HEK293 (cell line): Measurements from ENCODE around the gene PPP1R2B.

ENCODE experiments used
- CTCF ChIA-PET: fragments of 350-600 bp; formaldehyde crosslinking; extraction: SDS; loops from one replicate; lab custom pipeline; 2021; ENCODE audit warnings: antibody characterized with exemption; lab: Yijun Ruan, JAX
- POLR2A ChIA-PET: fragments of 300-600 bp; formaldehyde crosslinking; extraction: SDS; loops from one replicate; lab custom pipeline; 2020; ENCODE audit warnings: antibody characterized with exemption, inconsistent platforms; lab: Yijun Ruan, JAX
- H3K27ac ChIP-seq: fragments of 200-500 bp; sonication (Bioruptor generic); 2 replicates; pipeline ENCODE4 v1.5.1; 2014; ENCODE audit warnings: low read depth, low read length, control low read depth, inconsistent platforms; ENCODE audit errors: extremely low read depth
- H3K36me3 ChIP-seq, 2 experiments: fragments of 200-500 bp in 1 of 2; sonication (Bioruptor generic) in 1 of 2; 1 replicate in 1 of 2; 2 replicates in 1 of 2; pipeline ENCODE4 v1.5.1; 2014 to 2017; ENCODE audit warnings: inconsistent platforms in 2 of 2, low read length in 2 of 2; ENCODE audit not compliant: control insufficient read depth in 2 of 2, insufficient read depth in 1 of 2
- H3K4me1 ChIP-seq: fragments of 200-500 bp; sonication (Bioruptor generic); 2 replicates; pipeline ENCODE4 v1.5.1; 2014; ENCODE audit warnings: mild to moderate bottlenecking, low read length, inconsistent platforms; ENCODE audit not compliant: control insufficient read depth, insufficient read depth
- H3K4me3 ChIP-seq: 2 replicates; pipeline ENCODE4 v1.5.1; 2011; ENCODE audit warnings: low read depth, mild to moderate bottlenecking, control low read depth, low read length, moderate library complexity
- H3K9me3 ChIP-seq: fragments of 200-500 bp; sonication (Bioruptor generic); 2 replicates; pipeline ENCODE4 v1.5.1; 2014; ENCODE audit warnings: low read depth, low read length, inconsistent platforms; ENCODE audit not compliant: control insufficient read depth, insufficient read depth
- KLF1 ChIP-seq: fragments of 450-650 bp; formaldehyde crosslinking; IDR thresholded peaks from 2 replicates; pipeline ENCODE4 v1.5.1; 2016; ENCODE audit warnings: missing biosample characterization, missing genetic modification characterization
- MEIS1 ChIP-seq: sonication (generic); formaldehyde crosslinking; IDR thresholded peaks from 2 replicates; pipeline ENCODE4 v1.8.1; 2022; ENCODE audit warnings: missing genetic modification reagents, mild to moderate bottlenecking, borderline replicate concordance
- SP2 ChIP-seq: fragments of 450-650 bp; formaldehyde crosslinking; IDR thresholded peaks from 2 replicates; pipeline ENCODE4 v1.5.1; 2016; ENCODE audit warnings: missing biosample characterization, missing genetic modification characterization
- ZBTB20 ChIP-seq: fragments of 450-650 bp; formaldehyde crosslinking; IDR thresholded peaks from 2 replicates; pipeline ENCODE4 v1.5.1; 2016; ENCODE audit warnings: missing biosample characterization, missing genetic modification characterization
- ZBTB7A ChIP-seq: fragments of 450-650 bp; formaldehyde crosslinking; IDR thresholded peaks from 2 replicates; pipeline ENCODE4 v1.5.1; 2016; ENCODE audit warnings: low read depth, missing biosample characterization, missing genetic modification characterization
- ZIC2 ChIP-seq: fragments of 450-650 bp; formaldehyde crosslinking; IDR thresholded peaks from 2 replicates; pipeline ENCODE4 v1.5.1; 2016; ENCODE audit warnings: missing biosample characterization, missing genetic modification characterization
- ZNF114 ChIP-seq: fragments of 450-650 bp; formaldehyde crosslinking; IDR thresholded peaks from 2 replicates; pipeline ENCODE4 v1.5.0; 2017; ENCODE audit warnings: missing biosample characterization, missing genetic modification characterization
- ZNF155 ChIP-seq: fragments of 450-650 bp; formaldehyde crosslinking; IDR thresholded peaks from 2 replicates; pipeline ENCODE4 v1.5.1; 2016; ENCODE audit warnings: missing biosample characterization, missing genetic modification characterization
- ZNF239 ChIP-seq: fragments of 450-650 bp; formaldehyde crosslinking; IDR thresholded peaks from 2 replicates; pipeline ENCODE4 v1.5.1; 2016; ENCODE audit warnings: missing biosample characterization, missing genetic modification characterization
- ZNF24 ChIP-seq: fragments of 450-650 bp; formaldehyde crosslinking; IDR thresholded peaks from 2 replicates; pipeline ENCODE4 v1.5.1; 2016; ENCODE audit warnings: missing biosample characterization, missing genetic modification characterization
- ZNF302 ChIP-seq: fragments of 450-650 bp; formaldehyde crosslinking; IDR thresholded peaks from 2 replicates; pipeline ENCODE4 v1.5.1; 2016; ENCODE audit warnings: missing biosample characterization, missing genetic modification characterization, low read depth
- ZNF311 ChIP-seq: fragments of 450-650 bp; formaldehyde crosslinking; IDR thresholded peaks from 2 replicates; pipeline ENCODE4 v1.5.1; 2017; ENCODE audit warnings: missing biosample characterization, missing genetic modification characterization, borderline replicate concordance
- ZNF341 ChIP-seq: fragments of 450-650 bp; formaldehyde crosslinking; IDR thresholded peaks from 2 replicates; pipeline ENCODE4; 2016; ENCODE audit warnings: low read depth, missing biosample characterization, missing genetic modification characterization
- ZNF48 ChIP-seq: fragments of 450-650 bp; formaldehyde crosslinking; IDR thresholded peaks from 2 replicates; pipeline ENCODE4 v1.5.1; 2016; ENCODE audit warnings: missing biosample characterization, missing genetic modification characterization
- ZNF660 ChIP-seq: fragments of 450-650 bp; IDR thresholded peaks from 2 replicates; pipeline ENCODE4 v1.5.1; 2018; ENCODE audit warnings: missing biosample characterization, mild to moderate bottlenecking, missing genetic modification characterization
- ZNF707 ChIP-seq: fragments of 450-650 bp; formaldehyde crosslinking; IDR thresholded peaks from 2 replicates; pipeline ENCODE4 v1.5.1; 2016; ENCODE audit warnings: missing biosample characterization, missing genetic modification characterization
- ZNF76 ChIP-seq: fragments of 450-650 bp; formaldehyde crosslinking; IDR thresholded peaks from 2 replicates; pipeline ENCODE4; 2016; ENCODE audit warnings: low read depth, missing biosample characterization, missing genetic modification characterization, borderline replicate concordance
- TF ChIP-seq, protein P1 (sequence below): fragments of 450-650 bp; formaldehyde crosslinking; IDR thresholded peaks from 2 replicates; pipeline ENCODE4 v1.5.1; 2017; ENCODE audit warnings: missing biosample characterization, missing genetic modification characterization
- TF ChIP-seq, protein P2 (sequence below): fragments of 450-650 bp; IDR thresholded peaks from 2 replicates; pipeline ENCODE4 v1.5.1; 2018; ENCODE audit warnings: missing biosample characterization, mild to moderate bottlenecking, missing genetic modification characterization
- TF ChIP-seq, protein P3 (sequence below): fragments of 450-650 bp; formaldehyde crosslinking; IDR thresholded peaks from 2 replicates; pipeline ENCODE4 v1.5.1; 2016; ENCODE audit warnings: missing biosample characterization, missing genetic modification characterization
- TF ChIP-seq, protein P4 (sequence below): fragments of 450-650 bp; formaldehyde crosslinking; IDR thresholded peaks from 2 replicates; pipeline ENCODE4 v1.5.1; 2016; ENCODE audit warnings: missing biosample characterization, missing genetic modification characterization
- TF ChIP-seq, protein P5 (sequence below): fragments of 450-650 bp; IDR thresholded peaks from 2 replicates; pipeline ENCODE4 v1.5.1; 2018; ENCODE audit warnings: missing biosample characterization, missing genetic modification characterization
- TF ChIP-seq, protein P6 (sequence below): fragments of 450-650 bp; formaldehyde crosslinking; conservative IDR thresholded peaks from 2 replicates; pipeline ENCODE4 v1.5.1; 2016; ENCODE audit warnings: low read depth, missing biosample characterization, missing genetic modification characterization

Gene PPP1R2B

DNA sequence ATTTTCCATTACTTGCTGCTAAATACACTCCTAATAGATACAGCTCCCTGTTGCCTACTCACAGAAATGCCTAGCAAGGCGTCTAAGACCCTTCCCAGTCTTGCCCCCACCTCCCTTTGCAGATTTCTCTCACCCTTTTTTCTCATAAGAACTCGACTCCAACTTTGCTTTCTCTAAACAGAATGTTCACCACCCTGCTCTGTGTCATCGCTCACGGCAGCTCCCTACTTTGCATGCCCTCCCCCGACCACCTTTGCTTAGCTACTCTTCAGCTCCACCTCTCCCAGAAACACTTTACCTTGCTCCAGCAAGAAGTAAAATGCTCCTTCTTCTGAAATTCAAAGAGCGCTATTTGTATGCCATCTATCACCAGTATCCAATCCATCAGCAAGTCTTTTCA, 15.2 kb upstream of the PPP1R2B start:
- Histone ChIP-seq H3K27ac (no peak overlapping the region), H3K36me3 (no peaks in the 10 kb centered on the region), H3K4me3 (no peak overlapping the region), H3K9me3 (no peaks in the 10 kb centered on the region), H3K4me1 (no peaks in the 10 kb centered on the region)
- CTCF ChIA-PET, result no interaction called here
- TF ChIP-seq ZNF311 (tag by site-specific recombination) (no peak), KLF1 (tag by site-specific recombination) (no peak), ZNF239 (no peak), ZNF76 (tag by site-specific recombination) (no peak), MEIS1 (CRISPR knock-in tag) (no peak), ZIC2 (tag by site-specific recombination) (no peak), ZNF48 (no peak)
- TF ChIP-seq, protein P1, sequence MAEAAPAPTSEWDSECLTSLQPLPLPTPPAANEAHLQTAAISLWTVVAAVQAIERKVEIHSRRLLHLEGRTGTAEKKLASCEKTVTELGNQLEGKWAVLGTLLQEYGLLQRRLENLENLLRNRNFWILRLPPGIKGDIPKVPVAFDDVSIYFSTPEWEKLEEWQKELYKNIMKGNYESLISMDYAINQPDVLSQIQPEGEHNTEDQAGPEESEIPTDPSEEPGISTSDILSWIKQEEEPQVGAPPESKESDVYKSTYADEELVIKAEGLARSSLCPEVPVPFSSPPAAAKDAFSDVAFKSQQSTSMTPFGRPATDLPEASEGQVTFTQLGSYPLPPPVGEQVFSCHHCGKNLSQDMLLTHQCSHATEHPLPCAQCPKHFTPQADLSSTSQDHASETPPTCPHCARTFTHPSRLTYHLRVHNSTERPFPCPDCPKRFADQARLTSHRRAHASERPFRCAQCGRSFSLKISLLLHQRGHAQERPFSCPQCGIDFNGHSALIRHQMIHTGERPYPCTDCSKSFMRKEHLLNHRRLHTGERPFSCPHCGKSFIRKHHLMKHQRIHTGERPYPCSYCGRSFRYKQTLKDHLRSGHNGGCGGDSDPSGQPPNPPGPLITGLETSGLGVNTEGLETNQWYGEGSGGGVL (tag by site-specific recombination), result no peak
- POLR2A ChIA-PET, result no interaction called here

DNA sequence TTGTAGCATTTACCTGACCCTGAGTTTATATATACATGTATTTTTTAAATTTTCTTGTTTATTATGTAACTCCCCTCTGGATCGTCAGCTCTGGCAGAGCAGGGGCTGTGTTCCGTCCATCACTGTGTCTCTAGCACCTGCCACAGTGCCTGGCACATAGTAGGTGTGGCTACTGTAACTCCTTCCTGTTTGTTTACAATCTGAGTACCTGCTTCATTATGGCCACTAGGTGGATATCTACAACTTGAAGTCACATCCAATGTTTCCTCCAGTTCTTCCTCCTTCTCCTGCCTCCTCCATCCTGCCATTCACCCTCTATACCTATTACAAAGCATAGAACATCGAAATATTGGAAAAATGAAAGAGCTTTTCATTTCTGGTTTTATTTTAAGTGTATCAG, 14.2 kb upstream of the PPP1R2B start:
- Histone ChIP-seq H3K4me3 (no peak overlapping the region), H3K27ac (no peak overlapping the region), H3K9me3 (no peaks in the 10 kb centered on the region), H3K4me1 (no peaks in the 10 kb centered on the region), H3K36me3 (no peaks in the 10 kb centered on the region)
- TF ChIP-seq, protein P2, sequence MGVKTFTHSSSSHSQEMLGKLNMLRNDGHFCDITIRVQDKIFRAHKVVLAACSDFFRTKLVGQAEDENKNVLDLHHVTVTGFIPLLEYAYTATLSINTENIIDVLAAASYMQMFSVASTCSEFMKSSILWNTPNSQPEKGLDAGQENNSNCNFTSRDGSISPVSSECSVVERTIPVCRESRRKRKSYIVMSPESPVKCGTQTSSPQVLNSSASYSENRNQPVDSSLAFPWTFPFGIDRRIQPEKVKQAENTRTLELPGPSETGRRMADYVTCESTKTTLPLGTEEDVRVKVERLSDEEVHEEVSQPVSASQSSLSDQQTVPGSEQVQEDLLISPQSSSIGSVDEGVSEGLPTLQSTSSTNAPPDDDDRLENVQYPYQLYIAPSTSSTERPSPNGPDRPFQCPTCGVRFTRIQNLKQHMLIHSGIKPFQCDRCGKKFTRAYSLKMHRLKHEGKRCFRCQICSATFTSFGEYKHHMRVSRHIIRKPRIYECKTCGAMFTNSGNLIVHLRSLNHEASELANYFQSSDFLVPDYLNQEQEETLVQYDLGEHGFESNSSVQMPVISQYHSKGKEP (tag by site-specific recombination), result no peak
- TF ChIP-seq ZBTB20 (tag by site-specific recombination), result no peak
- TF ChIP-seq ZBTB7A, result no peak
- TF ChIP-seq ZNF341 (tag by site-specific recombination), result no peak
- TF ChIP-seq ZNF660 (tag by site-specific recombination), result no peak
- no peak for TF ChIP-seq ZNF155 (tag by site-specific recombination)
- TF ChIP-seq ZNF707 (tag by site-specific recombination), result no peak
- TF ChIP-seq, protein P3, sequence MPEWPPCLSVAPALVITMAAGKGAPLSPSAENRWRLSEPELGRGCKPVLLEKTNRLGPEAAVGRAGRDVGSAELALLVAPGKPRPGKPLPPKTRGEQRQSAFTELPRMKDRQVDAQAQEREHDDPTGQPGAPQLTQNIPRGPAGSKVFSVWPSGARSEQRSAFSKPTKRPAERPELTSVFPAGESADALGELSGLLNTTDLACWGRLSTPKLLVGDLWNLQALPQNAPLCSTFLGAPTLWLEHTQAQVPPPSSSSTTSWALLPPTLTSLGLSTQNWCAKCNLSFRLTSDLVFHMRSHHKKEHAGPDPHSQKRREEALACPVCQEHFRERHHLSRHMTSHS (tag by site-specific recombination), result no peak
- TF ChIP-seq SP2 (tag by site-specific recombination), result no peak
- TF ChIP-seq, protein P4, sequence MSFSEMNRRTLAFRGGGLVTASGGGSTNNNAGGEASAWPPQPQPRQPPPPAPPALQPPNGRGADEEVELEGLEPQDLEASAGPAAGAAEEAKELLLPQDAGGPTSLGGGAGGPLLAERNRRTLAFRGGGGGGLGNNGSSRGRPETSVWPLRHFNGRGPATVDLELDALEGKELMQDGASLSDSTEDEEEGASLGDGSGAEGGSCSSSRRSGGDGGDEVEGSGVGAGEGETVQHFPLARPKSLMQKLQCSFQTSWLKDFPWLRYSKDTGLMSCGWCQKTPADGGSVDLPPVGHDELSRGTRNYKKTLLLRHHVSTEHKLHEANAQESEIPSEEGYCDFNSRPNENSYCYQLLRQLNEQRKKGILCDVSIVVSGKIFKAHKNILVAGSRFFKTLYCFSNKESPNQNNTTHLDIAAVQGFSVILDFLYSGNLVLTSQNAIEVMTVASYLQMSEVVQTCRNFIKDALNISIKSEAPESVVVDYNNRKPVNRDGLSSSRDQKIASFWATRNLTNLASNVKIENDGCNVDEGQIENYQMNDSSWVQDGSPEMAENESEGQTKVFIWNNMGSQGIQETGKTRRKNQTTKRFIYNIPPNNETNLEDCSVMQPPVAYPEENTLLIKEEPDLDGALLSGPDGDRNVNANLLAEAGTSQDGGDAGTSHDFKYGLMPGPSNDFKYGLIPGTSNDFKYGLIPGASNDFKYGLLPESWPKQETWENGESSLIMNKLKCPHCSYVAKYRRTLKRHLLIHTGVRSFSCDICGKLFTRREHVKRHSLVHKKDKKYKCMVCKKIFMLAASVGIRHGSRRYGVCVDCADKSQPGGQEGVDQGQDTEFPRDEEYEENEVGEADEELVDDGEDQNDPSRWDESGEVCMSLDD, result no peak
- TF ChIP-seq, protein P5, sequence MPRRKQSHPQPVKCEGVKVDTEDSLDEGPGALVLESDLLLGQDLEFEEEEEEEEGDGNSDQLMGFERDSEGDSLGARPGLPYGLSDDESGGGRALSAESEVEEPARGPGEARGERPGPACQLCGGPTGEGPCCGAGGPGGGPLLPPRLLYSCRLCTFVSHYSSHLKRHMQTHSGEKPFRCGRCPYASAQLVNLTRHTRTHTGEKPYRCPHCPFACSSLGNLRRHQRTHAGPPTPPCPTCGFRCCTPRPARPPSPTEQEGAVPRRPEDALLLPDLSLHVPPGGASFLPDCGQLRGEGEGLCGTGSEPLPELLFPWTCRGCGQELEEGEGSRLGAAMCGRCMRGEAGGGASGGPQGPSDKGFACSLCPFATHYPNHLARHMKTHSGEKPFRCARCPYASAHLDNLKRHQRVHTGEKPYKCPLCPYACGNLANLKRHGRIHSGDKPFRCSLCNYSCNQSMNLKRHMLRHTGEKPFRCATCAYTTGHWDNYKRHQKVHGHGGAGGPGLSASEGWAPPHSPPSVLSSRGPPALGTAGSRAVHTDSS, result no peak
- TF ChIP-seq ZNF302 (tag by site-specific recombination), result no peak
- TF ChIP-seq, protein P6, sequence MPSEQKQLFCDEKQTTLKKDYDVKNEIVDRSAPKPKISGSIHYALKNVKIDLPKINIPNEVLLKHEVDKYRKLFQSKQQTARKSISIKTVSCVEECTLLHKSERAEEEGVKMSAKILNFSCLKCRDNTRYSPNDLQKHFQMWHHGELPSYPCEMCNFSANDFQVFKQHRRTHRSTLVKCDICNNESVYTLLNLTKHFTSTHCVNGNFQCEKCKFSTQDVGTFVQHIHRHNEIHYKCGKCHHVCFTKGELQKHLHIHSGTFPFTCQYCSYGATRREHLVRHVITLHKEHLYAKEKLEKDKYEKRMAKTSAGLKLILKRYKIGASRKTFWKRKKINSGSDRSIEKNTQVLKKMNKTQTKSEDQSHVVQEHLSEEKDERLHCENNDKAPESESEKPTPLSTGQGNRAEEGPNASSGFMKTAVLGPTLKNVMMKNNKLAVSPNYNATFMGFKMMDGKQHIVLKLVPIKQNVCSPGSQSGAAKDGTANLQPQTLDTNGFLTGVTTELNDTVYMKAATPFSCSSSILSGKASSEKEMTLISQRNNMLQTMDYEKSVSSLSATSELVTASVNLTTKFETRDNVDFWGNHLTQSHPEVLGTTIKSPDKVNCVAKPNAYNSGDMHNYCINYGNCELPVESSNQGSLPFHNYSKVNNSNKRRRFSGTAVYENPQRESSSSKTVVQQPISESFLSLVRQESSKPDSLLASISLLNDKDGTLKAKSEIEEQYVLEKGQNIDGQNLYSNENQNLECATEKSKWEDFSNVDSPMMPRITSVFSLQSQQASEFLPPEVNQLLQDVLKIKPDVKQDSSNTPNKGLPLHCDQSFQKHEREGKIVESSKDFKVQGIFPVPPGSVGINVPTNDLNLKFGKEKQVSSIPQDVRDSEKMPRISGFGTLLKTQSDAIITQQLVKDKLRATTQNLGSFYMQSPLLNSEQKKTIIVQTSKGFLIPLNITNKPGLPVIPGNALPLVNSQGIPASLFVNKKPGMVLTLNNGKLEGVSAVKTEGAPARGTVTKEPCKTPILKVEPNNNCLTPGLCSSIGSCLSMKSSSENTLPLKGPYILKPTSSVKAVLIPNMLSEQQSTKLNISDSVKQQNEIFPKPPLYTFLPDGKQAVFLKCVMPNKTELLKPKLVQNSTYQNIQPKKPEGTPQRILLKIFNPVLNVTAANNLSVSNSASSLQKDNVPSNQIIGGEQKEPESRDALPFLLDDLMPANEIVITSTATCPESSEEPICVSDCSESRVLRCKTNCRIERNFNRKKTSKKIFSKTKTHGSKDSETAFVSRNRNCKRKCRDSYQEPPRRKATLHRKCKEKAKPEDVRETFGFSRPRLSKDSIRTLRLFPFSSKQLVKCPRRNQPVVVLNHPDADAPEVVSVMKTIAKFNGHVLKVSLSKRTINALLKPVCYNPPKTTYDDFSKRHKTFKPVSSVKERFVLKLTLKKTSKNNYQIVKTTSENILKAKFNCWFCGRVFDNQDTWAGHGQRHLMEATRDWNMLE (tag by site-specific recombination), result no peak
- TF ChIP-seq KLF1 (tag by site-specific recombination), result no peak
- no peak for TF ChIP-seq ZNF24 (tag by site-specific recombination)
- TF ChIP-seq ZNF114, result no peak
- ChIA-PET CTCF (no interaction called here), POLR2A (no interaction called here)
